Endothelial cell of umbilical vein (primary cell): ENCODE measurements around the gene FGFRL1. TPM values are rescaled to one million over a fixed set of nuclear protein-coding genes. Genes with fewer than 3 reads are reported as not detected.

Source experiments
- BruUV-seq: library from RNA; stranded (reverse); fragments of 400-500 nt; replicated peaks from 2 replicates; lab custom pipeline; 2021; lab: Mats Ljungman, UMichigan
- CTCF ChIA-PET: fragments of 300-600, 350-600 bp; sonication (Branson Sonifier 250); formaldehyde crosslinking; loops from one replicate; lab custom pipeline; 2021; ENCODE audit warnings: antibody characterized with exemption, inconsistent platforms; lab: Charles Lee
- POLR2A ChIA-PET: fragments of 300-600, 350-600 bp; sonication (Branson Sonifier 250); formaldehyde crosslinking; loops from one replicate; lab custom pipeline; 2021; ENCODE audit warnings: antibody characterized with exemption, inconsistent platforms; lab: Charles Lee
- DNase-seq: peaks from one replicate; pipeline ENCODE4 v3.0.0-alpha.2; 2011; ENCODE audit warnings: low read depth, low spot score
- FAIRE-seq: peaks from 2 replicates; lab custom pipeline; 2011; peaks lifted over from hg19 to GRCh38; lab: Jason Lieb, UNC
- H2AFZ ChIP-seq: 2 replicates; pipeline ENCODE4 v1.6.0; 2012; ENCODE audit warnings: low read depth, low read length, control low read depth, inconsistent platforms
- H3K27ac ChIP-seq: 2 replicates; pipeline ENCODE4 v1.5.1; 2011; ENCODE audit warnings: low read depth, mild to moderate bottlenecking, control low read depth, low read length, moderate library complexity; ENCODE audit not compliant: insufficient read depth
- H3K27me3 ChIP-seq, 2 experiments: 2 replicates each; pipeline versions ENCODE4 v1.6.0 to v1.6.1; 2011; ENCODE audit warnings: low read length in 2 of 2, mixed read lengths in 1 of 2; ENCODE audit not compliant: control insufficient read depth in 2 of 2, insufficient read depth in 2 of 2
- H3K36me3 ChIP-seq, 2 experiments: 2 replicates in 1 of 2; 3 replicates in 1 of 2; pipeline ENCODE4 v1.5.1; 2011; ENCODE audit warnings: low read length in 2 of 2, mild to moderate bottlenecking in 1 of 2, moderate library complexity in 1 of 2; ENCODE audit not compliant: control insufficient read depth in 2 of 2, insufficient read depth in 2 of 2; ENCODE audit errors: extremely low read depth in 1 of 2
- H3K4me1 ChIP-seq: 3 replicates; pipeline ENCODE4 v1.5.1; 2011; ENCODE audit warnings: mild to moderate bottlenecking, low read length; ENCODE audit not compliant: control insufficient read depth, insufficient read depth; ENCODE audit errors: extremely low read depth
- H3K4me2 ChIP-seq: 2 replicates; pipeline ENCODE4 v1.6.1; 2011; ENCODE audit warnings: low read length, control low read depth, mixed read lengths; ENCODE audit not compliant: insufficient read depth
- H3K4me3 ChIP-seq, 3 experiments: fragments of 200-600 bp in 1 of 3; sonication (generic), shearing (Covaris generic) in 1 of 3; replicated peaks in 1 of 3; 2 replicates each; pipeline ENCODE4 v1.5.1; 2011 to 2016; ENCODE audit warnings: control low read depth in 3 of 3, low read length in 3 of 3, mild to moderate bottlenecking in 2 of 3, inconsistent platforms in 1 of 3, low read depth in 1 of 3, moderate library complexity in 1 of 3; ENCODE audit not compliant: insufficient read depth in 1 of 3
- H3K79me2 ChIP-seq: 2 replicates; pipeline ENCODE4 v1.6.0; 2012; ENCODE audit warnings: low read length, inconsistent platforms; ENCODE audit not compliant: control insufficient read depth, insufficient read depth
- H3K9ac ChIP-seq: replicated peaks from 2 replicates; pipeline ENCODE3; 2011; ENCODE audit warnings: low read length, control low read depth; ENCODE audit not compliant: insufficient read depth; ENCODE audit errors: extremely low read depth
- H3K9me1 ChIP-seq: replicated peaks from 3 replicates; pipeline ENCODE4 v1.6.0; 2011; ENCODE audit warnings: mild to moderate bottlenecking, low read length; ENCODE audit not compliant: control insufficient read depth, insufficient read depth; ENCODE audit errors: extremely low read depth
- H3K9me3 ChIP-seq: replicated peaks from 2 replicates; pipeline ENCODE4 v1.5.1; 2012; ENCODE audit warnings: low read length, inconsistent platforms; ENCODE audit not compliant: control insufficient read depth, insufficient read depth
- H4K20me1 ChIP-seq: replicated peaks from 2 replicates; pipeline ENCODE3; 2011; ENCODE audit warnings: mild to moderate bottlenecking, low read length; ENCODE audit not compliant: control insufficient read depth, insufficient read depth; ENCODE audit errors: extremely low read depth
- CTCF ChIP-seq, 2 donors: IDR thresholded peaks; 1 replicate in 1 of 2; 2 replicates in 1 of 2; pipeline ENCODE4 v1.5.1; 2011; ENCODE audit warnings: low read length in 2 of 2, mild to moderate bottlenecking in 2 of 2, moderate library complexity in 2 of 2, control low read depth in 1 of 2, inconsistent platforms in 1 of 2, low read depth in 1 of 2; ENCODE audit not compliant: insufficient read depth in 1 of 2; ENCODE audit errors: extremely low read depth in 1 of 2
- EZH2 ChIP-seq: IDR thresholded peaks from 2 replicates; pipeline ENCODE4 v1.6.1; 2012; ENCODE audit warnings: borderline replicate concordance, low read depth, mild to moderate bottlenecking, moderate library complexity, low read length, inconsistent platforms; ENCODE audit not compliant: severe bottlenecking
- FOS ChIP-seq: IDR thresholded peaks from 2 replicates; pipeline ENCODE4 v1.6.1; 2011; ENCODE audit warnings: mild to moderate bottlenecking, low read length, moderate library complexity, borderline replicate concordance; ENCODE audit not compliant: insufficient read depth
- GATA2 ChIP-seq: IDR thresholded peaks from 2 replicates; pipeline ENCODE4 v1.7.0; 2011; ENCODE audit warnings: low read depth, mild to moderate bottlenecking, moderate library complexity, mixed read lengths, low read length; ENCODE audit not compliant: insufficient read length, insufficient read depth
- JUN ChIP-seq: IDR thresholded peaks from 2 replicates; pipeline ENCODE4 v1.6.1; 2011; ENCODE audit warnings: borderline replicate concordance, low read depth; ENCODE audit not compliant: insufficient read length, insufficient read depth
- MAX ChIP-seq: IDR thresholded peaks from 2 replicates; pipeline ENCODE4 v1.6.1; 2011; ENCODE audit not compliant: insufficient read depth, insufficient read length
- MYC ChIP-seq: IDR thresholded peaks from one replicate; pipeline ENCODE4 v1.6.1; 2011; ENCODE audit warnings: mild to moderate bottlenecking, low read depth, low read length
- POLR2A ChIP-seq: IDR thresholded peaks from 2 replicates; pipeline ENCODE4 v1.6.1; 2012; ENCODE audit warnings: low read depth, mild to moderate bottlenecking, control low read depth, low read length
- POLR2AphosphoS5 ChIP-seq: IDR thresholded peaks from 2 replicates; pipeline ENCODE4 v1.6.1; 2012; ENCODE audit warnings: low read depth, mild to moderate bottlenecking, control low read depth, low read length, moderate library complexity; ENCODE audit not compliant: insufficient read depth
- dilution Hi-C: fragments of 300-500 bp; cut with MboI; formaldehyde crosslinking; loops from one replicate; pipeline ENCODE4 v1.15.0; 2019; ENCODE audit warnings: low sequenced_read_pairs; ENCODE audit not compliant: extremely low pct_ligation_motif_present
- intact Hi-C: fragments of 100-400 bp; cut with micrococcal nuclease; formaldehyde crosslinking; loops from one replicate; pipeline ENCODE4 v1.10.0; 2022
- polyA plus RNA-seq, 4 experiments: library from polyadenylated mRNA; depleted of rRNA in 3 of 4; stranded (reverse) in 3 of 4; unstranded in 1 of 4; fragments of >200 nt; gene quantifications; 2 replicates each; pipeline versions ENCODE4 v1.2.1 to v1.2.3, GENCODE V29; 2011 to 2012; ENCODE audit warnings: missing spikeins in 1 of 4
- total RNA-seq: library from RNA; stranded (reverse); gene quantifications from 2 replicates; pipeline ENCODE4 v1.2.3, GENCODE V29; 2021

The FGFRL1 gene
- total and polyA plus RNA-seq, 2 donors (not counting 3 experiments of a cell fraction or from before 2014, with no cell fraction given): 33.3 to 74.6 TPM

GRCh38 chr4:1001561-1002130 is 9.8 kb upstream of the FGFRL1 start:
- ChIA-PET CTCF (interaction anchor here (1.2 kb wide), 1 partner anchor 15 kb away, joined by 3 read pairs; the partner anchor contains the start of gene IDUA), POLR2A (no interaction called here)
- peaks cover 33 to 44% of the 10 kb centered on the region in 2 experiments for H3K27me3 ChIP-seq
- no peak overlapping the region for H3K4me3 ChIP-seq
- intact Hi-C loops (no loop called here), dilution Hi-C loops (no loop called here)
- no peaks in the 10 kb centered on the region for H3K9me3 ChIP-seq
- H3K9ac ChIP-seq: no peak overlapping the region
- H3K4me2 ChIP-seq: no peak overlapping the region
- no TSS peak for BruUV-seq
- FAIRE-seq: no peak
- no peak overlapping the region for H3K27ac ChIP-seq
- DNase-seq: no peak
- no peaks in the 10 kb centered on the region for H3K36me3 ChIP-seq
- no peaks in the 10 kb centered on the region for H4K20me1 ChIP-seq
- H3K9me1 ChIP-seq: no peaks in the 10 kb centered on the region
- no peaks in the 10 kb centered on the region for H3K4me1 ChIP-seq
- H2AFZ ChIP-seq: no peak overlapping the region
- H3K79me2 ChIP-seq: no peaks in the 10 kb centered on the region
- TF ChIP-seq POLR2AphosphoS5 (no peak), MYC (no peak), MAX (no peak), CTCF (IDR thresholded peaks at IDR 0.05; ENCODE audit: extremely low read depth in 1 of 2, insufficient read depth in 1 of 2, low read depth in 1 of 2, low read length in 2 of 2) (no peak), GATA2 (no peak), POLR2A (no peak), FOS (no peak), EZH2 (no peak), JUN (no peak)
